Endodermal cell (in vitro differentiated cells): ENCODE data around the gene PRMT7. TPM values are rescaled to one million over a fixed set of nuclear protein-coding genes. Genes with fewer than 3 reads are reported as not detected.
A peak's percentile ranks its signal among the peaks of the same experiment; 100 is the strongest.

Source experiments
- DNase-seq: peaks from one replicate; pipeline ENCODE4 v3.0.0-alpha.2; 2017
- H3K27ac ChIP-seq: 2 replicates; pipeline ENCODE4 v1.5.1; 2013; ENCODE audit warnings: mild to moderate bottlenecking, low read depth, low read length, moderate library complexity
- H3K27me3 ChIP-seq: 2 replicates; pipeline ENCODE4 v1.6.1; 2013; ENCODE audit warnings: mild to moderate bottlenecking, low read length, moderate library complexity; ENCODE audit not compliant: insufficient read depth, control insufficient read depth, poor library complexity, severe bottlenecking
- H3K36me3 ChIP-seq: 2 replicates; pipeline ENCODE4 v1.7.0; 2013; ENCODE audit warnings: mild to moderate bottlenecking, low read length, moderate library complexity; ENCODE audit not compliant: control insufficient read depth, insufficient read depth
- H3K4me1 ChIP-seq: one replicate; pipeline ENCODE4 v1.7.0; 2013; ENCODE audit warnings: low read length; ENCODE audit not compliant: control insufficient read depth, insufficient read depth
- H3K4me3 ChIP-seq: 2 replicates; pipeline ENCODE4 v1.5.1; 2013; ENCODE audit warnings: mild to moderate bottlenecking, low read length, moderate library complexity
- H3K9ac ChIP-seq: 2 replicates; pipeline ENCODE4 v1.6.1; 2013; ENCODE audit warnings: mild to moderate bottlenecking, low read length, moderate library complexity; ENCODE audit not compliant: poor library complexity, severe bottlenecking; ENCODE audit errors: extremely low read depth
- H3K9me3 ChIP-seq: 2 replicates; pipeline ENCODE4 v1.6.1; 2013; ENCODE audit warnings: mild to moderate bottlenecking, low read length, moderate library complexity; ENCODE audit not compliant: control insufficient read depth
- H3K27ac Mint-ChIP-seq: 2 replicates; pipeline ENCODE4 v1.8.0; 2020; ENCODE audit warnings: mixed read lengths
- H3K27me3 Mint-ChIP-seq: 2 replicates; pipeline ENCODE4 v1.8.0; 2021; ENCODE audit warnings: mild to moderate bottlenecking, mixed read lengths; ENCODE audit not compliant: insufficient read depth
- H3K36me3 Mint-ChIP-seq: 2 replicates; pipeline ENCODE4 v1.8.0; 2020; ENCODE audit warnings: low read depth, mixed read lengths
- H3K4me1 Mint-ChIP-seq: 2 replicates; pipeline ENCODE4 v1.8.0; 2020; ENCODE audit warnings: mixed read lengths
- H3K4me3 Mint-ChIP-seq: 2 replicates; pipeline ENCODE4 v1.8.0; 2020; ENCODE audit warnings: mild to moderate bottlenecking, moderate library complexity, mixed read lengths
- H3K9me3 Mint-ChIP-seq: 2 replicates; pipeline ENCODE4 v1.8.0; 2020; ENCODE audit warnings: mild to moderate bottlenecking, mixed read lengths
- CTCF ChIP-seq: fragments of 200-600 bp; sonication (generic); conservative IDR thresholded peaks from 2 replicates; pipeline ENCODE4 v1.5.0; 2021; ENCODE audit warnings: antibody characterized with exemption, mild to moderate bottlenecking
- WGBS, 2 experiments: methylation state at CpG; one replicate each; pipeline versions ENCODE4 v1.1.5 to v1.1.7; 2013; ENCODE audit warnings: missing lambda C conversion rate in 2 of 2, mixed read lengths in 1 of 2; ENCODE audit not compliant: insufficient coverage in 1 of 2, insufficient read length in 1 of 2; 5-methylcytosine and 5-hydroxymethylcytosine counted together
- total RNA-seq, 2 donors: library from RNA; stranded (reverse); fragmentation: NEBNext Ultra II Directional in 1 of 2; extraction: Animal tissue kit (Norgen Biotek cat#: 25700) in 1 of 2; gene quantifications; 2 replicates in 1 of 2; 3 replicates in 1 of 2; pipeline ENCODE4 v1.2.1, GENCODE V29; 2021

Gene PRMT7
- total RNA-seq, 2 donors from 2014 or later = 63.9 to 68.5 TPM

DNA sequence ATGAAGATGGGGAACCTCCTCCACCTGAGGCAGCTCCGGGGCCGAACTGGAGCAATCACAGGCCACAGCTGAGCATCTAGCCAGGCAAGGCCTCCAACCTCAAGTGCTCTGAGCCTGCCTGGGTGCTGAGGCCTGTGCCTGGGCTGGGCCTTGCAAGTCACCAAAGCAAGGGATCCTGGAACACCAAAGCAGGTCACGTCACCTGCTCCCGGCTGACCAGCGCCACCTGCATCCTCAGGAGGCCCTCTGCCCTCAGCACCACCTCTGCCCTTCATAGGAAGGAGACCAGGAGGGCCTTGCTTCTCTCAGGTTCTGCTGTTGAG is 69.5 kb downstream of the PRMT7 start:
- H3K36me3 Mint-ChIP-seq = no peaks in the 10 kb centered on the region
- DNase-seq = no peak
- peaks cover 29% of the 10 kb centered on the region for H3K4me1 Mint-ChIP-seq
- H3K4me3 Mint-ChIP-seq = no peak overlapping the region
- H3K27ac Mint-ChIP-seq = no peak overlapping the region
- WGBS, 2 experiments = 92 to 100% methylated on average over 5 of the region's 5 CpGs
- TF ChIP-seq CTCF = peak; percentile 31
- no peaks in the 10 kb centered on the region for H3K9me3 Mint-ChIP-seq
- no peaks in the 10 kb centered on the region for H3K9me3 ChIP-seq
- H3K4me3 ChIP-seq = no peak overlapping the region
- no peak overlapping the region for H3K9ac ChIP-seq
- H3K4me1 ChIP-seq = peaks cover 11% of the 10 kb centered on the region
- no peaks in the 10 kb centered on the region for H3K36me3 ChIP-seq
- no peaks in the 10 kb centered on the region for H3K27me3 ChIP-seq
- no peaks in the 10 kb centered on the region for H3K27me3 Mint-ChIP-seq
- H3K27ac ChIP-seq = no peak overlapping the region

GRCh38 chr16:68380676-68381362 is 70.0 kb downstream of the PRMT7 start:
- Mint-ChIP-seq H3K27me3 (no peaks in the 10 kb centered on the region), H3K4me3 (no peak overlapping the region), H3K27ac (no peak overlapping the region), H3K4me1 (peaks cover 34% of the 10 kb centered on the region), H3K36me3 (no peaks in the 10 kb centered on the region), H3K9me3 (no peaks in the 10 kb centered on the region)
- H3K4me1 ChIP-seq = peaks cover 11% of the 10 kb centered on the region
- no peak for DNase-seq
- H3K4me3 ChIP-seq = no peak overlapping the region
- H3K9me3 ChIP-seq = no peaks in the 10 kb centered on the region
- H3K9ac ChIP-seq = no peak overlapping the region
- H3K27me3 ChIP-seq = no peaks in the 10 kb centered on the region
- TF ChIP-seq CTCF = no peak
- WGBS, 2 experiments = 93 to 95% methylated on average over 8 to 10 of the region's 10 CpGs
- H3K27ac ChIP-seq = no peak overlapping the region
- H3K36me3 ChIP-seq = no peaks in the 10 kb centered on the region

DNA sequence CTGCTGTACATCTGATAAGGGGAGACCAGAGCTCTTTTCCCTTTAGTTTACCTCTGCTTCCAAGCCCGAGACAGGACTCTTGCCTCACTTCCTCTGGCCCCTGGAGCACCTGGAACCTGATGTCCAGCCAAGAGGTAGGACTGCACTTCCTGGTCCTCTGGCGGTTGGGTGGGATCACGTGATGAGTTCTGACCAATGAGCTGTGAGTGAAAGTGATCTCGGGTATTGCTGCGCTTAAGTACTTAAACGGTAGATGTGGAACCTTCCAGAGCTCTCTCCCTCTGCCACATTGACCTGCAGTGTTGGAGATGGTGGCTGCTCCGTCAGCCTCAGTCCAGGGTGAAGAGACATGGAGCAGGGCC is 70.5 kb downstream of the PRMT7 start:
- Histone ChIP-seq H3K9ac (no peak overlapping the region), H3K36me3 (no peaks in the 10 kb centered on the region), H3K27me3 (no peaks in the 10 kb centered on the region), H3K4me3 (no peak overlapping the region), H3K4me1 (peaks cover 11% of the 10 kb centered on the region), H3K9me3 (no peaks in the 10 kb centered on the region), H3K27ac (no peak overlapping the region)
- no peak overlapping the region for H3K27ac Mint-ChIP-seq
- H3K4me3 Mint-ChIP-seq = no peak overlapping the region
- no peak for DNase-seq
- no peaks in the 10 kb centered on the region for H3K27me3 Mint-ChIP-seq
- peaks cover 31% of the 10 kb centered on the region for H3K4me1 Mint-ChIP-seq
- no peaks in the 10 kb centered on the region for H3K36me3 Mint-ChIP-seq
- no peak for TF ChIP-seq CTCF
- H3K9me3 Mint-ChIP-seq = no peaks in the 10 kb centered on the region
- WGBS, 2 experiments = 91 to 94% methylated on average over 4 to 7 of the region's 7 CpGs
